H9 (cell line): ENCODE measurements around the gene LINGO1. TPM values are rescaled to one million over a fixed set of nuclear protein-coding genes. Genes with fewer than 3 reads are reported as not detected.

ENCODE experiments used
- DNase-seq: peaks from one replicate; pipeline ENCODE4 v3.0.0-alpha.2; 2017
- H2AFZ ChIP-seq: one replicate; pipeline ENCODE4 v1.6.1; 2013; ENCODE audit warnings: mild to moderate bottlenecking, low read length, control low read depth, moderate library complexity
- H2AK5ac ChIP-seq: 2 replicates; pipeline ENCODE4 v1.6.1; 2013; ENCODE audit warnings: low read length, control low read depth, mixed read lengths; ENCODE audit not compliant: insufficient read length
- H2BK120ac ChIP-seq: one replicate; pipeline ENCODE4 v1.6.1; 2013; ENCODE audit warnings: low read depth, mild to moderate bottlenecking, low read length, control low read depth, inconsistent platforms; ENCODE audit not compliant: poor library complexity, severe bottlenecking
- H2BK12ac ChIP-seq: 2 replicates; pipeline ENCODE4 v1.6.1; 2013; ENCODE audit warnings: low read length, control low read depth, mixed read lengths, low read depth; ENCODE audit not compliant: insufficient read length
- H2BK15ac ChIP-seq: 2 replicates; pipeline ENCODE4 v1.6.1; 2013; ENCODE audit warnings: low read depth, low read length, control low read depth
- H2BK20ac ChIP-seq: one replicate; pipeline ENCODE4 v1.6.1; 2013; ENCODE audit warnings: low read depth, mild to moderate bottlenecking, low read length, control low read depth, inconsistent platforms; ENCODE audit not compliant: poor library complexity, severe bottlenecking
- H2BK5ac ChIP-seq: 2 replicates; pipeline ENCODE4 v1.6.1; 2013; ENCODE audit warnings: low read length, control low read depth, mixed read lengths; ENCODE audit not compliant: insufficient read length
- H3K14ac ChIP-seq: 2 replicates; pipeline ENCODE4 v1.6.1; 2013; ENCODE audit warnings: low read length, control low read depth; ENCODE audit not compliant: insufficient read depth
- H3K18ac ChIP-seq: 2 replicates; pipeline ENCODE4 v1.6.1; 2013; ENCODE audit warnings: low read depth, mild to moderate bottlenecking, mixed read lengths, low read length, control low read depth; ENCODE audit not compliant: insufficient read length
- H3K23ac ChIP-seq: 2 replicates; pipeline ENCODE4 v1.6.1; 2013; ENCODE audit warnings: low read length, control low read depth, mixed read lengths, low read depth; ENCODE audit not compliant: insufficient read length
- H3K23me2 ChIP-seq: 2 replicates; pipeline ENCODE4 v1.6.1; 2013; ENCODE audit warnings: low read depth, mild to moderate bottlenecking, mixed read lengths, low read length, control low read depth; ENCODE audit not compliant: insufficient read length, poor library complexity, severe bottlenecking
- H3K27ac ChIP-seq: 2 replicates; pipeline ENCODE4 v1.5.1; 2013; ENCODE audit warnings: low read length, control low read depth, mixed read lengths, low read depth; ENCODE audit not compliant: insufficient read length
- H3K27me3 ChIP-seq: 2 replicates; pipeline ENCODE4 v1.6.1; 2013; ENCODE audit warnings: low read length, control low read depth, inconsistent platforms; ENCODE audit not compliant: insufficient read depth
- H3K4ac ChIP-seq: 2 replicates; pipeline ENCODE4 v1.6.1; 2013; ENCODE audit warnings: low read depth, mild to moderate bottlenecking, control low read depth, inconsistent platforms, low read length, moderate library complexity
- H3K4me1 ChIP-seq: 2 replicates; pipeline ENCODE4 v1.6.1; 2013; ENCODE audit warnings: low read length, control low read depth, inconsistent platforms; ENCODE audit not compliant: insufficient read depth
- H3K4me2 ChIP-seq: 2 replicates; pipeline ENCODE4 v1.6.1; 2013; ENCODE audit warnings: low read length, control low read depth, mixed read lengths; ENCODE audit not compliant: insufficient read length, insufficient read depth
- H3K56ac ChIP-seq: 2 replicates; pipeline ENCODE4 v1.6.1; 2013; ENCODE audit warnings: low read depth, mild to moderate bottlenecking, mixed read lengths, low read length, control low read depth; ENCODE audit not compliant: insufficient read length
- H3K79me1 ChIP-seq: 2 replicates; pipeline ENCODE4 v1.6.1; 2013; ENCODE audit warnings: low read depth, mild to moderate bottlenecking, moderate library complexity, low read length, control low read depth, inconsistent platforms; ENCODE audit not compliant: insufficient read depth, poor library complexity, severe bottlenecking
- H3K79me2 ChIP-seq: 2 replicates; pipeline ENCODE4 v1.6.1; 2013; ENCODE audit warnings: low read length, control low read depth, inconsistent platforms; ENCODE audit not compliant: insufficient read depth
- H3K9ac ChIP-seq: 2 replicates; pipeline ENCODE4 v1.6.1; 2013; ENCODE audit warnings: low read length, control low read depth, mixed read lengths; ENCODE audit not compliant: insufficient read length; ENCODE audit errors: extremely low read depth
- H3K9me3 ChIP-seq: one replicate; pipeline ENCODE4 v1.6.1; 2013; ENCODE audit warnings: low read depth, low read length, inconsistent platforms; ENCODE audit not compliant: control insufficient read depth
- H3T11ph ChIP-seq: one replicate; pipeline ENCODE4 v1.6.1; 2013; ENCODE audit warnings: mild to moderate bottlenecking, low read length, control low read depth, inconsistent platforms
- H4K20me1 ChIP-seq: one replicate; pipeline ENCODE4 v1.6.1; 2013; ENCODE audit not compliant: control insufficient read depth, insufficient read length, insufficient read depth
- H4K5ac ChIP-seq: 2 replicates; pipeline ENCODE4 v1.6.1; 2013; ENCODE audit warnings: low read depth, mild to moderate bottlenecking, mixed read lengths, low read length, control low read depth; ENCODE audit not compliant: insufficient read length
- H4K8ac ChIP-seq: replicated peaks from 2 replicates; pipeline ENCODE4 v1.6.1; 2013; ENCODE audit warnings: low read length, control low read depth, mixed read lengths, low read depth; ENCODE audit not compliant: insufficient read length
- H4K91ac ChIP-seq: 2 replicates; pipeline ENCODE4 v1.6.1; 2013; ENCODE audit warnings: low read depth, mild to moderate bottlenecking, moderate library complexity, mixed read lengths, low read length, control low read depth; ENCODE audit not compliant: insufficient read length
- H3K27ac Mint-ChIP-seq, 3 experiments: 2 replicates in 2 of 3; 3 replicates in 1 of 3; pipeline ENCODE4 v1.8.0; 2020 to 2021; ENCODE audit warnings: mixed read lengths in 3 of 3, mild to moderate bottlenecking in 1 of 3, moderate library complexity in 1 of 3
- H3K27me3 Mint-ChIP-seq: 2 replicates; pipeline ENCODE4 v1.8.0; 2021; ENCODE audit warnings: low read depth, mild to moderate bottlenecking, moderate library complexity, mixed read lengths
- H3K36me3 Mint-ChIP-seq, 3 experiments: 2 replicates in 2 of 3; 3 replicates in 1 of 3; pipeline ENCODE4 v1.8.0; 2020 to 2021; ENCODE audit warnings: low read depth in 3 of 3, mixed read lengths in 3 of 3; ENCODE audit not compliant: insufficient read depth in 1 of 3
- H3K4me1 Mint-ChIP-seq, 2 experiments: 2 replicates each; pipeline ENCODE4 v1.8.0; 2020; ENCODE audit warnings: mixed read lengths in 2 of 2
- H3K4me3 Mint-ChIP-seq, 2 experiments: 2 replicates in 1 of 2; 3 replicates in 1 of 2; pipeline ENCODE4 v1.8.0; 2020 to 2021; ENCODE audit warnings: mild to moderate bottlenecking in 2 of 2, mixed read lengths in 2 of 2, moderate library complexity in 1 of 2
- H3K9me3 Mint-ChIP-seq, 2 experiments: 2 replicates in 1 of 2; 3 replicates in 1 of 2; pipeline ENCODE4 v1.8.0; 2020; ENCODE audit warnings: mild to moderate bottlenecking in 2 of 2, mixed read lengths in 2 of 2, moderate library complexity in 1 of 2
- WGBS: extraction: QIAGEN DNeasy Blood & Tissue Kit; methylation state at CpG from one replicate; pipeline ENCODE4 v1.1.7; 2013; ENCODE audit warnings: missing lambda C conversion rate, low lambda C conversion rate, mixed read lengths; ENCODE audit not compliant: insufficient read length; ENCODE audit errors: extremely low coverage; 5-methylcytosine and 5-hydroxymethylcytosine counted together
- total RNA-seq: library from RNA; stranded (reverse); gene quantifications from 2 replicates; pipeline ENCODE4 v1.2.1, GENCODE V29; 2021
- TF ChIP-seq, protein P1 (sequence below): fragments of 200-600 bp; sonication (generic); conservative IDR thresholded peaks from 3 replicates; pipeline ENCODE4 v1.8.0; 2021; ENCODE audit warnings: antibody characterized with exemption, mild to moderate bottlenecking

LINGO1 gene
- total RNA-seq, 1 experiment from 2014 or later, result 41.6 TPM

DNA sequence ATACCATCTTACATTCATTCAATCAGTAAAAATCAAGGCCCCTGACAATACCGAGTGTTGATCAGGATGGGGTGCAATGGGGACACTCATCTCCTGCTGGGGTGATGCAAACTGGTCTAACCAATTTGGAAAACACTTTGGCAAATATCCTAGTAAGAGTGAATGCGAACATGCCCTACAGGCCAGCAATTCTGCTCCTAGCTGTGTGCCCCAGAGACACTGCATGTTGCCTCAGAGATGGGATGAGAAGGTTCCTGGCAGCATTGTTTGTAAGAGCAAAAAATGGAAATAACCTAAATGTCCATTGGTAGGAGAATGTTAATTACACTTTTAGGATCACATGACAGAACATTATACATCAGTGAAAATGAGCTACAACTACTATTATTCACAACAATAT is 4.7 kb downstream of the LINGO1 start:
- H3K27ac ChIP-seq, result no peak overlapping the region
- H4K20me1 ChIP-seq, result no peaks in the 10 kb centered on the region
- no peak overlapping the region for H4K91ac ChIP-seq
- no peak overlapping the region for H2BK5ac ChIP-seq
- peak overlapping the region in 1 of 3 experiments; percentile 93; a peak in 1 of 7 replicates for H3K27ac Mint-ChIP-seq
- no peak overlapping the region for H3K4ac ChIP-seq
- H3K36me3 Mint-ChIP-seq, result peaks cover 0 to 11% (median 3%) of the 10 kb centered on the region in 3 experiments; a peak in 4 of 7 replicates
- H3K9me3 Mint-ChIP-seq, result no peaks in the 10 kb centered on the region; a peak in 1 of 5 replicates
- no peak overlapping the region for H3K4me2 ChIP-seq
- H2BK120ac ChIP-seq, result no peak overlapping the region
- H3K4me1 ChIP-seq, result peaks cover 19% of the 10 kb centered on the region
- H3K23ac ChIP-seq, result no peak overlapping the region
- H2BK15ac ChIP-seq, result no peak overlapping the region
- H3K18ac ChIP-seq, result no peak overlapping the region
- WGBS, result no CpG with 5 or more reads among the region's 2 CpGs
- H2AFZ ChIP-seq, result no peak overlapping the region
- no peak overlapping the region for H3K4me3 Mint-ChIP-seq
- H3T11ph ChIP-seq, result no peak overlapping the region
- H3K56ac ChIP-seq, result no peak overlapping the region
- peaks cover 14% of the 10 kb centered on the region for H3K27me3 Mint-ChIP-seq
- H2AK5ac ChIP-seq, result no peak overlapping the region
- no peaks in the 10 kb centered on the region for H3K9me3 ChIP-seq
- peaks cover 8% of the 10 kb centered on the region; the same call in 1 of the 2 replicates for H3K79me2 ChIP-seq
- no peak overlapping the region for H4K5ac ChIP-seq
- H2BK20ac ChIP-seq, result no peak overlapping the region
- DNase-seq, result no peak
- TF ChIP-seq, protein P1, sequence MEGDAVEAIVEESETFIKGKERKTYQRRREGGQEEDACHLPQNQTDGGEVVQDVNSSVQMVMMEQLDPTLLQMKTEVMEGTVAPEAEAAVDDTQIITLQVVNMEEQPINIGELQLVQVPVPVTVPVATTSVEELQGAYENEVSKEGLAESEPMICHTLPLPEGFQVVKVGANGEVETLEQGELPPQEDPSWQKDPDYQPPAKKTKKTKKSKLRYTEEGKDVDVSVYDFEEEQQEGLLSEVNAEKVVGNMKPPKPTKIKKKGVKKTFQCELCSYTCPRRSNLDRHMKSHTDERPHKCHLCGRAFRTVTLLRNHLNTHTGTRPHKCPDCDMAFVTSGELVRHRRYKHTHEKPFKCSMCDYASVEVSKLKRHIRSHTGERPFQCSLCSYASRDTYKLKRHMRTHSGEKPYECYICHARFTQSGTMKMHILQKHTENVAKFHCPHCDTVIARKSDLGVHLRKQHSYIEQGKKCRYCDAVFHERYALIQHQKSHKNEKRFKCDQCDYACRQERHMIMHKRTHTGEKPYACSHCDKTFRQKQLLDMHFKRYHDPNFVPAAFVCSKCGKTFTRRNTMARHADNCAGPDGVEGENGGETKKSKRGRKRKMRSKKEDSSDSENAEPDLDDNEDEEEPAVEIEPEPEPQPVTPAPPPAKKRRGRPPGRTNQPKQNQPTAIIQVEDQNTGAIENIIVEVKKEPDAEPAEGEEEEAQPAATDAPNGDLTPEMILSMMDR, result no peak
- no peak overlapping the region for H3K14ac ChIP-seq
- no peaks in the 10 kb centered on the region for H3K27me3 ChIP-seq
- H4K8ac ChIP-seq, result no peak overlapping the region
- H3K23me2 ChIP-seq, result peaks cover 7% of the 10 kb centered on the region
- H3K79me1 ChIP-seq, result no peaks in the 10 kb centered on the region
- H2BK12ac ChIP-seq, result no peak overlapping the region
- H3K9ac ChIP-seq, result no peak overlapping the region
- H3K4me1 Mint-ChIP-seq, result peaks cover 67 to 77% of the 10 kb centered on the region in 2 experiments
